Tibial nerve (tissue), 4 donors: ENCODE results near the gene GPR180.

ENCODE experiments used
- CTCF ChIP-seq, 5 experiments: fragments of 200-600 bp in 3 of 5; fragments of 450-650 bp in 2 of 5; sonication (generic) in 3 of 5; IDR thresholded peaks; one replicate each; pipeline ENCODE4 v1.5.1; 2016 to 2019; ENCODE audit warnings: antibody characterized with exemption in 5 of 5, mild to moderate bottlenecking in 3 of 5, moderate library complexity in 2 of 5
- EP300 ChIP-seq, 2 donors: sonication (generic); formaldehyde crosslinking; IDR thresholded peaks; one replicate each; pipeline ENCODE4 v1.6.1; 2017; ENCODE audit warnings: antibody characterized with exemption in 2 of 2, mild to moderate bottlenecking in 1 of 2

- TF ChIP-seq CTCF (IDR thresholded peaks at IDR 0.05) (peak in 3 of 5 experiments; percentile 11 to 35 (median 33)), EP300 (IDR thresholded peaks at IDR 0.05) (no peak)
Measured at GRCh38 chr13:94620286-94620896, 18.7 kb downstream of the GPR180 start.
